ENCODE results near the gene UBA52.

DNA sequence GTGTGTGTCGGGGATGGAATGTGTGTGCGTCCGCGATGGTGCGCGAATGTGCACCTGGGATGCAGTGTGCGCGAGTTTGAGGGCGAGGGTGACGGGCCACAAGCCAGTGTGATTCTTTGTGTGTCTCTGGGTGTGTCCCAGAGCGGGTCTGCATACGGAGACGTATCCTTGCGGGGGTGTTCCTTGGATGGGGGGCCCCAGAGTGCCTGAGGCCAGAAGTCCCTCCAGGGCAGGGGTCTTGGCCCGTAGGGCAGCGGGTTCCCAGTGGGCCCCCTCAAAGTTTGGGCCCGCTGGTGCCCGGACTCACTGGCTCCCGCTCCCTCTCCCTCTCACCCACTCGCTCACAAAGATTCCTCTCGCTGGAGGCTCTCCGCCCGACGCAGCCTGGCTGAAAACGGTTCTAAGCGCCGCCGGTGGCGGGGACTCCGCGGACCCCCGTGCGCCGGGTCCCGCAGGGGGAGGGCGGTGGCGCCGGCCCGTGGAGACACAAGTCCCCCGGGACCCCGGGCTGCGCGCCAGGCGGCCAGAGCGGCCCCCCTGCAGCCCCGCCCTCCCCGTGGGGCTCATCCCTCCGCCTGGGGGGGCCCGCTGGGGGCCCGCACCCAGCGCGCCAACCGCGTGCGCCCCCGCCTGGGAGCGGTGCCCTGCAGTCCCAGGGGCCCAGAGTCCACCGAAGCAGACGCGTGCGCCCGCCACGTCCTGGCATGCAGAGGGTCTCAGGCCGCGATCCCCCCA, 34.1 kb downstream of the UBA52 start:
- TF ChIP-seq EP300 (IDR thresholded peaks at IDR 0.05; ENCODE audit: borderline replicate concordance in 1 of 2, low read depth in 1 of 2, low read length in 1 of 2) (no peak), MEF2A (IDR thresholded peaks at IDR 0.05; ENCODE audit: borderline replicate concordance, low read depth) (no peak), CHD2 (IDR thresholded peaks at IDR 0.05; ENCODE audit: low read length, partially characterized antibody) (no peak), JUND (IDR thresholded peaks at IDR 0.05) (no peak)
